22Rv1 (cell line): ENCODE results near the gene TRIM58.

Experiments used
- CTCF ChIP-seq: fragments of 450-650 bp; IDR thresholded peaks from 2 replicates; pipeline ENCODE4 v1.5.1; 2017; ENCODE audit warnings: mild to moderate bottlenecking
- ZFX ChIP-seq: fragments of 450-650 bp; IDR thresholded peaks from 2 replicates; pipeline ENCODE4 v1.6.1; 2017; ENCODE audit warnings: antibody characterized with exemption, borderline replicate concordance

GRCh38 chr1:247845693-247846017 is 11.3 kb upstream of the TRIM58 start:
- TF ChIP-seq CTCF (no peak), ZFX (no peak)
